Stimulated activated naive CD4-positive, alpha-beta T cell treated with Interleukin-2 at 50 U/mL for 16 hours (primary cell): Measurements from ENCODE around the gene AATK.
A peak's percentile ranks its signal among the peaks of the same experiment; 100 is the strongest.
"Not testable (repeated sequence)": the region's sequence is repeated elsewhere in the genome, so short reads cannot be mapped to it uniquely, and the experiment has no call there.

Experiments
- DNase-seq: peaks from one replicate; lab custom pipeline; 2025; lab: John Stamatoyannopoulos, UW

The AATK gene

GRCh38 chr17:81161972-81162371, 4.0 kb downstream of the AATK start:
- DNase-seq = no peak

- DNase-seq = no peak
Observed at GRCh38 chr17:81161536-81161935, 4.5 kb downstream of the AATK start.

GRCh38 chr17:81160747-81161453, 5.1 kb downstream of the AATK start:
- DNase-seq = no peak

- no peak for DNase-seq
Observed at GRCh38 chr17:81160306-81160705, 5.7 kb downstream of the AATK start.

- no peak for DNase-seq
Observed at GRCh38 chr17:81159611-81160265, 6.3 kb downstream of the AATK start.

GRCh38 chr17:81158688-81159590, 7.1 kb downstream of the AATK start:
- DNase-seq = no peak

- no peak for DNase-seq
Observed at GRCh38 chr17:81157848-81158687, 8.0 kb downstream of the AATK start.

GRCh38 chr17:81156866-81157805, 8.9 kb downstream of the AATK start:
- no peak for DNase-seq

GRCh38 chr17:81154961-81155360, 11.1 kb downstream of the AATK start:
- no peak for DNase-seq

- DNase-seq = not testable (repeated sequence)
Observed at GRCh38 chr17:81154016-81154415, 12.0 kb downstream of the AATK start.

GRCh38 chr17:81153340-81153803, 12.6 kb downstream of the AATK start:
- peak; percentile 23 for DNase-seq

- no peak for DNase-seq
Observed at GRCh38 chr17:81152288-81152828, 13.7 kb downstream of the AATK start.

GRCh38 chr17:81151278-81151677, 14.7 kb downstream of the AATK start:
- no peak for DNase-seq

- DNase-seq = no peak
Observed at GRCh38 chr17:81150377-81151077, 15.5 kb downstream of the AATK start.

- no peak for DNase-seq
Observed at GRCh38 chr17:81148986-81149533, 17.0 kb downstream of the AATK start.

- DNase-seq = no peak
Observed at GRCh38 chr17:81148571-81148970, 17.4 kb downstream of the AATK start.

- DNase-seq = no peak
Observed at GRCh38 chr17:81147701-81148100, 18.3 kb downstream of the AATK start.

- not testable (repeated sequence) for DNase-seq
Observed at GRCh38 chr17:81146208-81146607, 19.8 kb downstream of the AATK start.

- no peak for DNase-seq
Observed at GRCh38 chr17:81144423-81144781, 21.6 kb downstream of the AATK start.
